Liver (tissue), 9 donors: ENCODE measurements around the gene HOXD8. TPM values are rescaled to one million over a fixed set of nuclear protein-coding genes. Genes with fewer than 3 reads are reported as not detected.

Experiments
- DNase-seq: peaks from one replicate; pipeline ENCODE4 v3.0.0-alpha.2; 2017; ENCODE audit warnings: low spot score
- H3K27ac ChIP-seq, 2 donors: one replicate each; pipeline ENCODE4 v1.7.0; 2013; ENCODE audit warnings: inconsistent platforms in 2 of 2, low read length in 2 of 2, control low read depth in 1 of 2, low read depth in 1 of 2, mild to moderate bottlenecking in 1 of 2
- H3K27me3 ChIP-seq, 4 donors: one replicate each; pipeline versions ENCODE4 v1.6.1 to v1.7.0; 2013; ENCODE audit warnings: low read length in 3 of 4, inconsistent platforms in 1 of 4, mild to moderate bottlenecking in 1 of 4, moderate library complexity in 1 of 4; ENCODE audit not compliant: control insufficient read depth in 4 of 4, insufficient read depth in 4 of 4
- H3K36me3 ChIP-seq, 4 donors: one replicate each; pipeline versions ENCODE4 v1.6.1 to v1.7.0; 2013; ENCODE audit warnings: low read length in 3 of 4, mild to moderate bottlenecking in 3 of 4, low read depth in 1 of 4, moderate library complexity in 1 of 4; ENCODE audit not compliant: control insufficient read depth in 4 of 4, insufficient read depth in 3 of 4
- H3K4me1 ChIP-seq, 4 donors: one replicate each; pipeline versions ENCODE4 v1.6.1 to v1.7.0; 2013; ENCODE audit warnings: low read length in 3 of 4, mild to moderate bottlenecking in 3 of 4, moderate library complexity in 1 of 4; ENCODE audit not compliant: control insufficient read depth in 4 of 4, insufficient read depth in 4 of 4
- H3K4me3 ChIP-seq, 3 donors: one replicate each; pipeline versions ENCODE4 v1.6.1 to v1.7.0; 2013; ENCODE audit warnings: low read length in 3 of 3, control low read depth in 1 of 3, low read depth in 1 of 3, mild to moderate bottlenecking in 1 of 3
- H3K9ac ChIP-seq, 2 donors: one replicate each; pipeline ENCODE4 v1.7.0; 2013; ENCODE audit warnings: low read length in 2 of 2, mild to moderate bottlenecking in 2 of 2, moderate library complexity in 2 of 2, control low read depth in 1 of 2, low read depth in 1 of 2
- H3K9me3 ChIP-seq, 4 donors: one replicate each; pipeline versions ENCODE4 v1.6.1 to v1.7.0; 2013; ENCODE audit warnings: low read length in 3 of 4; ENCODE audit not compliant: control insufficient read depth in 4 of 4
- EGR1 ChIP-seq, 2 donors: IDR thresholded peaks; 2 replicates each; pipeline ENCODE4 v1.6.1; 2016 to 2018; ENCODE audit warnings: antibody characterized with exemption in 2 of 2, low read depth in 2 of 2
- FOXA1 ChIP-seq: IDR thresholded peaks from 2 replicates; pipeline ENCODE4 v1.6.1; 2016; ENCODE audit warnings: antibody characterized with exemption
- FOXA2 ChIP-seq: IDR thresholded peaks from 2 replicates; pipeline ENCODE4 v1.6.1; 2016; ENCODE audit warnings: antibody characterized with exemption
- GABPA ChIP-seq, 2 donors: IDR thresholded peaks in 1 of 2; conservative IDR thresholded peaks in 1 of 2; 2 replicates each; pipeline ENCODE4 v1.6.1; 2016; ENCODE audit warnings: antibody characterized with exemption in 2 of 2, mild to moderate bottlenecking in 1 of 2, moderate library complexity in 1 of 2
- HNF4A ChIP-seq, 2 donors: conservative IDR thresholded peaks; 2 replicates each; pipeline ENCODE4 v1.6.1; 2016; ENCODE audit warnings: antibody characterized with exemption in 2 of 2, mild to moderate bottlenecking in 2 of 2
- JUND ChIP-seq, 2 donors: IDR thresholded peaks; 2 replicates each; pipeline ENCODE4 v1.6.1; 2016; ENCODE audit warnings: antibody characterized with exemption in 2 of 2
- NR2F2 ChIP-seq: IDR thresholded peaks from 2 replicates; pipeline ENCODE4 v1.6.1; 2016; ENCODE audit warnings: antibody characterized with exemption
- SP1 ChIP-seq: IDR thresholded peaks from 2 replicates; pipeline ENCODE4 v1.6.1; 2018; ENCODE audit warnings: antibody characterized with exemption, mild to moderate bottlenecking
- TAF1 ChIP-seq: conservative IDR thresholded peaks from 2 replicates; pipeline ENCODE4 v1.6.1; 2016; ENCODE audit warnings: antibody characterized with exemption, mild to moderate bottlenecking
- WGBS: extraction: QIAGEN DNeasy Blood & Tissue Kit; methylation state at CpG from one replicate; pipeline ENCODE4 v1.1.7; 2013; 5-methylcytosine and 5-hydroxymethylcytosine counted together
- polyA plus RNA-seq, 2 donors: library from polyadenylated mRNA; stranded (reverse) in 1 of 2; unstranded in 1 of 2; fragments of 200-250 nt in 1 of 2; fragments of >200 nt in 1 of 2; fragmentation: Nextera tagmentation in 1 of 2; extraction: Ambion mirVana in 1 of 2; gene quantifications; one replicate each; pipeline versions ENCODE4 v1.2.1 to v1.2.3, GENCODE V29; 2013 to 2015
- total RNA-seq, 2 donors: library from RNA; depleted of rRNA; stranded (reverse); fragments of >200 nt; gene quantifications; one replicate each; pipeline ENCODE4 v1.2.3, GENCODE V29; 2014
- TF ChIP-seq, protein P1 (sequence below): fragments of 150-350 bp; IDR thresholded peaks from 2 replicates; pipeline ENCODE4 v1.5.1; 2017; ENCODE audit warnings: improper control_type of control experiment, low read depth, low read length; ENCODE audit not compliant: missing input control
- TF ChIP-seq, protein P2 (sequence below): IDR thresholded peaks from 2 replicates; pipeline ENCODE4 v1.6.1; 2016; ENCODE audit warnings: antibody characterized with exemption
- TF ChIP-seq, protein P3 (sequence below): IDR thresholded peaks from 2 replicates; pipeline ENCODE4 v1.6.1; 2016; ENCODE audit warnings: antibody characterized with exemption
- TF ChIP-seq, protein P4 (sequence below): IDR thresholded peaks from 2 replicates; pipeline ENCODE4 v1.6.1; 2016; ENCODE audit warnings: antibody characterized with exemption
- donor health status: healthy.
- donor health status: healthy.
- donor health status: healthy.
- donor health status: healthy.
- donor health status: healthy.

HOXD8 gene
- total and polyA plus RNA-seq, 4 donors: 0.06 to 0.19 (median 0.08) TPM; not detected in 1

DNA sequence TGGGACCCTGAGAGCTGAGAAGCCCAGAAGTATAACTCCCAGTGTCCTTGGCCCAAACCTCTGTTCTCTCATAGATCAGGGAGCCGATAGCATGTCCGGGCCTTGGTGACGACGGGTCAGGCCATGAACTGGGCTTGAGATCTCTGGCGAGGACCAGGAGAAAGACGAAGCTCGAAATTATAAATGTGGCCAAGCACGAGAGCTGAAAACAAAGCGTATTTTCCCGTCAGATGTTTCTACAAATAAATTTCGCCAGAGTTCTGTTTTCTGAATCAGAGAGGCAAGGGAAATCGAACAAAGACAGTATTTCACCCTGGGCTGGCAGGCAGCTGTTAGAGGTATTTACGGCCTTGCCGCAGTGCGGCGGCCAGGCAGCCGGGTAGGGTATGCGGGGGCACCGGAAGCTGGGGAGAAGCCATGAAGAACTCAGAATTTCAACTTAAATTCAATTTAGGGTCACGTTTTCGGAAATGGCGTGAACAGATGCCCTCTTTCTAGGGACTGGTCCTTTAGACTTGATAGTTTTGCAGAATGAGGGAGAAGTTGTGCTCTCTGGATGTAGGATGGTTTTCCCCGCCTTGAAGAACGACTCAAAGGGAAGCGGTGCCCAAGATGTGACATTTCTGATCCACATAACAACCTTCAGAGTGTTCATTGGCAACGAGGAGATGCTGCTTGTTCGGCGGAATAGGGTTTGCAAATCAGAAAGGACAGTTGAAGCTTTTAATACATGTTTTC lies 9.6 kb downstream of the HOXD8 start:
- Histone ChIP-seq H3K4me3 (no peak overlapping the region), H3K9ac (no peak overlapping the region), H3K4me1 (peaks cover 7 to 18% (median 13%) of the 10 kb centered on the region in 4 donors), H3K9me3 (no peaks in the 10 kb centered on the region), H3K36me3 (no peaks in the 10 kb centered on the region), H3K27ac (no peak overlapping the region), H3K27me3 (peaks cover 11 to 34% (median 26%) of the 10 kb centered on the region in 4 donors)
- TF ChIP-seq FOXA2: no peak
- DNase-seq: no peak
- WGBS: 17% methylated on average over 28 of the region's 28 CpGs

DNA sequence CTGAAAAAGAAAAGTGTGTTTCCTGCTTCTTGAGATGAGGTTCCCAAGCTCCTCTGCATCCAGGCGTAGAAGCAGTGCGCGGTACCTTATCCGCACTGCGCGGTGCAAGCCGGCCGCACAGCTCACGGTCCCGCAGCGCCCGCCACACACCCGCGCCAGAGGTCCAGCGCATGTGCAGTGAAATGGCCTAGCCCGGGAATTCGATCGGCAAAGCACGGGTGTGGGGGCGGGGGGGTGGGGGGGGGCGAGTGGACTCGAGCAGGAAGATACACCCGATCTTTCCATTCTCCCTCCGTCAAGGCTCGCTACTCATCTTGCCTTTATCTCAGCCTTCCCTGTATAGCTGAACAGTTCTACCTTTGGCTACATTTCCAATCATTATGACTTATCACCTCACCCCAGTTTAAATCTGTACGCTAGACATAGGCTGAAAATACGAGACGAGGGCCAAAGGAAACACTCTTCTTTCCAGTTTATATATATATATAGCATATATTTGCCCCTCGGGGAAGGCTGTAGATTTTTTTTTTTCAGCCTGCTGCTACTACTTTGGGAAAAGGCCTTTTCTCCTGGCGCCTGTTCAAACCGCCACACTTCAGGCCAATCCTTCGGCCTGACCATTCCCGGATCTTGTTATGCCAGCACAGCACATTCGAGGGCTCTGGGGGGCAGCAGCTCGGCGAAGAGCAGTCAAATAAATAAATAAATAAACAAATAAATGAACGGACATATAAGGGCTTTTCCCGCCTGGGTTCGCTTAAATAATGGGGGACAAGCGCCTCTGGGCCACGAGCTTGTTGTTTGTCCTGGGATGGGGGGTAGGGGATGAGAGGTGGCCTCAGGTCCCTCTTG lies 10.4 kb downstream of the HOXD8 start:
- peaks cover 7 to 18% (median 13%) of the 10 kb centered on the region in 4 donors for H3K4me1 ChIP-seq
- H3K4me3 ChIP-seq: peak overlapping the region in 1 of 3 donors; percentile 52
- no peak overlapping the region for H3K9ac ChIP-seq
- H3K27me3 ChIP-seq: peaks cover 9 to 29% (median 25%) of the 10 kb centered on the region in 4 donors
- no peak for DNase-seq
- H3K36me3 ChIP-seq: no peaks in the 10 kb centered on the region
- TF ChIP-seq, protein P1, sequence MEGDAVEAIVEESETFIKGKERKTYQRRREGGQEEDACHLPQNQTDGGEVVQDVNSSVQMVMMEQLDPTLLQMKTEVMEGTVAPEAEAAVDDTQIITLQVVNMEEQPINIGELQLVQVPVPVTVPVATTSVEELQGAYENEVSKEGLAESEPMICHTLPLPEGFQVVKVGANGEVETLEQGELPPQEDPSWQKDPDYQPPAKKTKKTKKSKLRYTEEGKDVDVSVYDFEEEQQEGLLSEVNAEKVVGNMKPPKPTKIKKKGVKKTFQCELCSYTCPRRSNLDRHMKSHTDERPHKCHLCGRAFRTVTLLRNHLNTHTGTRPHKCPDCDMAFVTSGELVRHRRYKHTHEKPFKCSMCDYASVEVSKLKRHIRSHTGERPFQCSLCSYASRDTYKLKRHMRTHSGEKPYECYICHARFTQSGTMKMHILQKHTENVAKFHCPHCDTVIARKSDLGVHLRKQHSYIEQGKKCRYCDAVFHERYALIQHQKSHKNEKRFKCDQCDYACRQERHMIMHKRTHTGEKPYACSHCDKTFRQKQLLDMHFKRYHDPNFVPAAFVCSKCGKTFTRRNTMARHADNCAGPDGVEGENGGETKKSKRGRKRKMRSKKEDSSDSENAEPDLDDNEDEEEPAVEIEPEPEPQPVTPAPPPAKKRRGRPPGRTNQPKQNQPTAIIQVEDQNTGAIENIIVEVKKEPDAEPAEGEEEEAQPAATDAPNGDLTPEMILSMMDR: no peak
- TF ChIP-seq NR2F2 (no peak), GABPA (IDR thresholded peaks at IDR 0.05 in 1 of 2, conservative IDR thresholded peaks at IDR 0.05 in 1 of 2) (no peak), HNF4A (conservative IDR thresholded peaks at IDR 0.05) (no peak), SP1 (no peak), JUND (IDR thresholded peaks at IDR 0.05) (no peak), FOXA1 (no peak), EGR1 (IDR thresholded peaks at IDR 0.05; ENCODE audit: low read depth in 2 of 2) (no peak), TAF1 (no peak)
- TF ChIP-seq, protein P2, sequence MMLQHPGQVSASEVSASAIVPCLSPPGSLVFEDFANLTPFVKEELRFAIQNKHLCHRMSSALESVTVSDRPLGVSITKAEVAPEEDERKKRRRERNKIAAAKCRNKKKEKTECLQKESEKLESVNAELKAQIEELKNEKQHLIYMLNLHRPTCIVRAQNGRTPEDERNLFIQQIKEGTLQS: no peak
- TF ChIP-seq, protein P3, sequence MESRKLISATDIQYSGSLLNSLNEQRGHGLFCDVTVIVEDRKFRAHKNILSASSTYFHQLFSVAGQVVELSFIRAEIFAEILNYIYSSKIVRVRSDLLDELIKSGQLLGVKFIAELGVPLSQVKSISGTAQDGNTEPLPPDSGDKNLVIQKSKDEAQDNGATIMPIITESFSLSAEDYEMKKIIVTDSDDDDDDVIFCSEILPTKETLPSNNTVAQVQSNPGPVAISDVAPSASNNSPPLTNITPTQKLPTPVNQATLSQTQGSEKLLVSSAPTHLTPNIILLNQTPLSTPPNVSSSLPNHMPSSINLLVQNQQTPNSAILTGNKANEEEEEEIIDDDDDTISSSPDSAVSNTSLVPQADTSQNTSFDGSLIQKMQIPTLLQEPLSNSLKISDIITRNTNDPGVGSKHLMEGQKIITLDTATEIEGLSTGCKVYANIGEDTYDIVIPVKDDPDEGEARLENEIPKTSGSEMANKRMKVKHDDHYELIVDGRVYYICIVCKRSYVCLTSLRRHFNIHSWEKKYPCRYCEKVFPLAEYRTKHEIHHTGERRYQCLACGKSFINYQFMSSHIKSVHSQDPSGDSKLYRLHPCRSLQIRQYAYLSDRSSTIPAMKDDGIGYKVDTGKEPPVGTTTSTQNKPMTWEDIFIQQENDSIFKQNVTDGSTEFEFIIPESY: no peak
- TF ChIP-seq, protein P4, sequence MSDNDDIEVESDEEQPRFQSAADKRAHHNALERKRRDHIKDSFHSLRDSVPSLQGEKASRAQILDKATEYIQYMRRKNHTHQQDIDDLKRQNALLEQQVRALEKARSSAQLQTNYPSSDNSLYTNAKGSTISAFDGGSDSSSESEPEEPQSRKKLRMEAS: no peak
- 18% methylated on average over 41 of the region's 41 CpGs for WGBS
- H3K9me3 ChIP-seq: no peaks in the 10 kb centered on the region
- no peak overlapping the region for H3K27ac ChIP-seq
